ENCODE data around the gene MBNL2. TPM values are rescaled to one million over a fixed set of nuclear protein-coding genes. Genes with fewer than 3 reads are reported as not detected.

MBNL2 gene
- total RNA-seq, 1 donor from 2014 or later, result 12.4 TPM

GRCh38 chr13:97298816-97299215 lies 76.7 kb downstream of the MBNL2 start:
- Mint-ChIP-seq H3K36me3 (ENCODE audit: unreplicated experiment) (no peaks in the 10 kb centered on the region), H3K4me3 (ENCODE audit: unreplicated experiment) (no peak overlapping the region), H3K9me3 (ENCODE audit: unreplicated experiment) (peaks cover 3% of the 10 kb centered on the region), H3K27me3 (ENCODE audit: unreplicated experiment) (no peaks in the 10 kb centered on the region), H3K4me1 (ENCODE audit: low read depth, unreplicated experiment) (peaks cover 30% of the 10 kb centered on the region), H3K27ac (ENCODE audit: unreplicated experiment) (peak overlapping the region; percentile 6)
- DNase-seq, result no peak
- TF ChIP-seq CTCF (IDR thresholded peaks at IDR 0.05; ENCODE audit: partially characterized antibody, unreplicated experiment), result no peak

DNA sequence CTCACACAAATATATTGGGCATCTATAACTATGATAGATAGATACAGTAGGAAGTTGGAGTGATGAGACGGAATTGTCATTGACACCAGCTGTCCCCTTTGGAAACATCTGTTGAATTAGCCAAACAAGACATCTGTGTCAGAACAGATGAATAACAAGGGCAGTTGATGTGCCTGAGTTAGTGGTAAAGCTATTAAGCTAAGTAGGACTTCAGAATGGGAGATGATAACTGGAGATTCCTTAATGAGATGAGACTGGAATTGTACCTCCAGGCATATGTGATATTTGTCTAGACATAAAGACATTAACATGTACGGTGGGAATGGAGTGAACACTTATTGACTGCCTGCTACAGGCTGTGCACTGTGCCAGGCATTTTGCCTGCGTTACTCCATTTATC lies 78.7 kb downstream of the MBNL2 start:
- Mint-ChIP-seq H3K9me3 (ENCODE audit: unreplicated experiment) (peaks cover 3% of the 10 kb centered on the region), H3K36me3 (ENCODE audit: unreplicated experiment) (no peaks in the 10 kb centered on the region), H3K4me3 (ENCODE audit: unreplicated experiment) (no peak overlapping the region), H3K27ac (ENCODE audit: unreplicated experiment) (no peak overlapping the region), H3K4me1 (ENCODE audit: low read depth, unreplicated experiment) (peaks cover 17% of the 10 kb centered on the region), H3K27me3 (ENCODE audit: unreplicated experiment) (no peaks in the 10 kb centered on the region)
- DNase-seq, result no peak
- no peak for TF ChIP-seq CTCF (IDR thresholded peaks at IDR 0.05; ENCODE audit: partially characterized antibody, unreplicated experiment)

DNA sequence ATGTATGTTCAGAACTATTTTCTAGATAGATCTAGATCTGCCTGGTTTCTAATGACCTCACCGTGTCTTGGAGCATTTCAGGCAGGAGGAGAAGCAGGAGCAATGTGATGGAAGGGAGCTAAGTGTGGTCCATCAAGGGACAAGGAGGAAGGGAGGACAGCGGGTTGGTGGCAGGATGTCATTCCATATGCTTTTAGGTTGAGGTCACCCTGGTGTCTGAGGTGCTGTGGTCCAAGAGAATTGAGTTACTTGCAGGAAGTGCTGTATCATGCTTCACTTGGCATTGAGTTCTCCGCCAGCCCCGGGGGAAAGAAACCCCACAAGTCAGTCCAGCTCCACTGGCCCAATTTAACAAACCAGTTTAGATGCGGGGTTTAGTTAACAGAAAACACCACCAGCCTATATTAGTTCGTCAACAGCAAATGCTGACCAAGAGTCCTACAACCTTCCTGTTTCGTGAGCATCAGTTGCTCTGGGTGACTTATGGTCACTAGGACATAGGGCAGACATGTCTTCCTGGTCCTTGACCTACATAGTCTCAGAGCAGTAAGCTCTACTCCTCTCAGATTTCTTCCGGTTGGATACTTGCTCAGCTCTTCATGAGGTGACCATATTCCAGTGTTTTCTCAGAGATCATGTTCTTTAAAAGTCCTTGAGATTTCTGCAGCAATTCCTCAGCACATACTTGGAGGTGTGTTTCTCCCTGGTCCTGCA lies 79.4 kb downstream of the MBNL2 start:
- Mint-ChIP-seq H3K27me3 (ENCODE audit: unreplicated experiment) (no peaks in the 10 kb centered on the region), H3K4me3 (ENCODE audit: unreplicated experiment) (no peak overlapping the region), H3K27ac (ENCODE audit: unreplicated experiment) (no peak overlapping the region), H3K36me3 (ENCODE audit: unreplicated experiment) (no peaks in the 10 kb centered on the region), H3K9me3 (ENCODE audit: unreplicated experiment) (peaks cover 3% of the 10 kb centered on the region), H3K4me1 (ENCODE audit: low read depth, unreplicated experiment) (peaks cover 23% of the 10 kb centered on the region)
- no peak for TF ChIP-seq CTCF (IDR thresholded peaks at IDR 0.05; ENCODE audit: partially characterized antibody, unreplicated experiment)
- no peak for DNase-seq

DNA sequence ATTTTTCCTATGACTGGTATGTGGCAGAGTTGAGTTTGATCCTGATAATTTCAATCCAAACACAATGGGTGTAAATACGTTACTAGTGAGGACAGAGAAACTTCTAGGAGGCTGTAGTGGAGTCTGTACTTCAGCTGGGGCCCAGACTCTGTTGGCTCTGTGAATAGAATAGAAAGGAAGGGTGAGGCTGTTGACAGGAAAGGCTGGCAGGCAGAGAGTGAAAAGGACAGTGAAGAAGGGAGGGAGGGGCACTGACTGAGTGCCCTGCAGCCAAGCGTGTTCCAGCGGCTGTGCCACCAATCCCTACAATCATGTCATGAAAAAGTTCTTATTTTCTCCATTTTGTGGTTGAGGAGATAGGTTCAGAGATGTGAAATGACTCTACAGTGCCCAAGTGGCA lies 80.5 kb downstream of the MBNL2 start:
- no peaks in the 10 kb centered on the region for H3K27me3 Mint-ChIP-seq (ENCODE audit: unreplicated experiment)
- no peak for TF ChIP-seq CTCF (IDR thresholded peaks at IDR 0.05; ENCODE audit: partially characterized antibody, unreplicated experiment)
- peaks cover 3% of the 10 kb centered on the region for H3K9me3 Mint-ChIP-seq (ENCODE audit: unreplicated experiment)
- no peak overlapping the region for H3K27ac Mint-ChIP-seq (ENCODE audit: unreplicated experiment)
- H3K4me1 Mint-ChIP-seq (ENCODE audit: low read depth, unreplicated experiment), result peaks cover 32% of the 10 kb centered on the region
- DNase-seq, result no peak
- H3K4me3 Mint-ChIP-seq (ENCODE audit: unreplicated experiment), result no peak overlapping the region
- no peaks in the 10 kb centered on the region for H3K36me3 Mint-ChIP-seq (ENCODE audit: unreplicated experiment)

DNA sequence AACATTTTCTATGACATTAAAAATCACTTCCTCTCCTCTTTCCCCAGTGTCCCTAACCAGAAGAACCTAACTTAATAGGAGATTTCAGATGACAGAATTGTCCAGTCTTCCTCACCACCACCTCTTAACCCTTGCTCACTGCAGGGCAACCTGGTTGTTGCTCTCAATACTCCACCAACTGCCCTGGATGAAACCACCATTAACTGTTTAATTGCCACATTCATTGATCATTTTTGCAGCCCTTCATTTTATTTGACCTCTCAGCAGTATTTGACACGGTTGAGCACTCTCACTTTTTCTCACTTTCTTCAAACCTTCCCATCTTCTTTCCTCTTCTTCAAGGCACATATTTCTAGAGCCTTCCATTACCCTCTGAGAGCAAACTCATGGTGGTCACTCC lies 84.0 kb downstream of the MBNL2 start:
- Mint-ChIP-seq H3K27me3 (ENCODE audit: unreplicated experiment) (peaks cover 3% of the 10 kb centered on the region), H3K27ac (ENCODE audit: unreplicated experiment) (peak overlapping the region; percentile 25), H3K4me1 (ENCODE audit: low read depth, unreplicated experiment) (peaks cover 37% of the 10 kb centered on the region), H3K36me3 (ENCODE audit: unreplicated experiment) (no peaks in the 10 kb centered on the region), H3K4me3 (ENCODE audit: unreplicated experiment) (no peak overlapping the region), H3K9me3 (ENCODE audit: unreplicated experiment) (peaks cover 2% of the 10 kb centered on the region)
- TF ChIP-seq CTCF (IDR thresholded peaks at IDR 0.05; ENCODE audit: partially characterized antibody, unreplicated experiment), result no peak
- DNase-seq, result no peak
